ENCODE data around the gene RNLS. TPM values are rescaled to one million over a fixed set of nuclear protein-coding genes. Genes with fewer than 3 reads are reported as not detected.

The RNLS gene
- total and polyA plus RNA-seq, 2 of the 4 experiments (the other 2 are of a cell fraction) = 4.5 to 7.0 TPM

DNA sequence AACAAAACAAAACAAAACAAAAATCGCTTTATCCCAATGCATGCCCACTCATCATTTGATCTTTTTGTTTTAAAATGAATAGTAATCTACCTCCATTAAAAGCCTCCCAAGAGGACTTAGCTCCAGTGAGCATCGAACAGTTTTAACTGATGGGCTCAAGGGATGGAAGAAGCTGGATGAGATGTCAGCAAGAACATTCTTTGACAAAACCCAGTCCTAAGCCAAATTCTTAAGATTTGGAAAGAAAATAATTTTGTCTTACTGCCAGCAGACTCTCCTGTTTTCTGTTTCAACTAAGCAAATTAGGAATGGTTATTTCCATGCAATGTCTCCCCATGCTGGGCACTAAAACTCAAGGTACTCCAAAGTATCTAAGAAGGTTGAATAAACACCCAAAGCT lies 127.3 kb downstream of the RNLS start:
- intact Hi-C loops (cut with micrococcal nuclease) (no loop called here), dilution Hi-C loops (cut with HindIII; ENCODE audit: low sequenced_read_pairs, unreplicated experiment) (no loop called here), in situ Hi-C loops (cut with MboI; ENCODE audit: low sequenced_read_pairs) (no loop called here)
- CTCF ChIA-PET = no interaction called here
- no peak overlapping the region for H2BK5ac ChIP-seq (ENCODE audit: low read depth, low read length, poor library complexity, severe bottlenecking)
- H2BK20ac ChIP-seq (ENCODE audit: low read depth, low read length) = no peak overlapping the region
- no peak overlapping the region for H2AK5ac ChIP-seq (ENCODE audit: low read depth, low read length)
- no peak overlapping the region for H3K56ac ChIP-seq (ENCODE audit: extremely low read depth, insufficient read depth, low read length)
- H4K20me1 ChIP-seq (ENCODE audit: insufficient read depth, low read length) = no peaks in the 10 kb centered on the region
- H3K4ac ChIP-seq (ENCODE audit: low read depth, low read length) = no peak overlapping the region
- no peak overlapping the region for H2AK9ac ChIP-seq (replicated peaks; ENCODE audit: low read depth, low read length, poor library complexity)
- no peak overlapping the region for H3K4me3 ChIP-seq (ENCODE audit: insufficient read depth, low read depth, low read length)
- BruUV-seq (replicated peaks) = no TSS peak
- no peak overlapping the region for H4K5ac ChIP-seq (ENCODE audit: low read depth, low read length)
- H3K18ac ChIP-seq (ENCODE audit: low read depth, low read length) = no peak overlapping the region
- peaks cover 3% of the 10 kb centered on the region; the same call in 1 of the 2 replicates for H3K4me1 ChIP-seq (ENCODE audit: control insufficient read depth, insufficient read depth, low read length)
- no peak overlapping the region for H3K9ac ChIP-seq (ENCODE audit: low read depth, low read length)
- H3K9me1 ChIP-seq (ENCODE audit: insufficient read depth, low read length) = no peaks in the 10 kb centered on the region
- 100% methylated on average over 1 of the region's 2 CpGs; no CpG with 5 or more reads in 1 of the 2 experiments for WGBS, 2 experiments (ENCODE audit: extremely low coverage in 2 of 2, insufficient read length in 1 of 2)
- no peak overlapping the region for H2AFZ ChIP-seq (replicated peaks; ENCODE audit: low read length, poor library complexity)
- TF ChIP-seq FOS (IDR thresholded peaks at IDR 0.05; ENCODE audit: low read depth, low read length) (no peak), MAFK (IDR thresholded peaks at IDR 0.05; ENCODE audit: low read depth, low read length) (no peak), NFE2L2 (IDR thresholded peaks at IDR 0.05; ENCODE audit: low read depth, low read length) (no peak), RFX5 (IDR thresholded peaks at IDR 0.05; ENCODE audit: low read depth, low read length) (no peak), CHD1 (IDR thresholded peaks at IDR 0.05; ENCODE audit: low read depth, low read length) (no peak), BHLHE40 (IDR thresholded peaks at IDR 0.05; ENCODE audit: low read depth, low read length) (no peak), RAD21 (IDR thresholded peaks at IDR 0.05; ENCODE audit: low read length) (no peak), POLR2A (IDR thresholded peaks at IDR 0.05; ENCODE audit: low read depth, low read length) (no peak), RCOR1 (IDR thresholded peaks at IDR 0.05; ENCODE audit: insufficient replicate concordance, low read length) (no peak), MAZ (IDR thresholded peaks at IDR 0.05; ENCODE audit: borderline replicate concordance, low read depth, low read length) (no peak), CEBPB (IDR thresholded peaks at IDR 0.05; ENCODE audit: low read depth, low read length) (no peak), SMC3 (IDR thresholded peaks at IDR 0.05; ENCODE audit: low read depth, low read length) (no peak), MXI1 (IDR thresholded peaks at IDR 0.05; ENCODE audit: borderline replicate concordance, low read depth, low read length) (no peak)
- TF ChIP-seq, protein P1, sequence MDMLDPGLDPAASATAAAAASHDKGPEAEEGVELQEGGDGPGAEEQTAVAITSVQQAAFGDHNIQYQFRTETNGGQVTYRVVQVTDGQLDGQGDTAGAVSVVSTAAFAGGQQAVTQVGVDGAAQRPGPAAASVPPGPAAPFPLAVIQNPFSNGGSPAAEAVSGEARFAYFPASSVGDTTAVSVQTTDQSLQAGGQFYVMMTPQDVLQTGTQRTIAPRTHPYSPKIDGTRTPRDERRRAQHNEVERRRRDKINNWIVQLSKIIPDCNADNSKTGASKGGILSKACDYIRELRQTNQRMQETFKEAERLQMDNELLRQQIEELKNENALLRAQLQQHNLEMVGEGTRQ (IDR thresholded peaks at IDR 0.05; ENCODE audit: low read depth, low read length) = no peak
- TF ChIP-seq, protein P2, sequence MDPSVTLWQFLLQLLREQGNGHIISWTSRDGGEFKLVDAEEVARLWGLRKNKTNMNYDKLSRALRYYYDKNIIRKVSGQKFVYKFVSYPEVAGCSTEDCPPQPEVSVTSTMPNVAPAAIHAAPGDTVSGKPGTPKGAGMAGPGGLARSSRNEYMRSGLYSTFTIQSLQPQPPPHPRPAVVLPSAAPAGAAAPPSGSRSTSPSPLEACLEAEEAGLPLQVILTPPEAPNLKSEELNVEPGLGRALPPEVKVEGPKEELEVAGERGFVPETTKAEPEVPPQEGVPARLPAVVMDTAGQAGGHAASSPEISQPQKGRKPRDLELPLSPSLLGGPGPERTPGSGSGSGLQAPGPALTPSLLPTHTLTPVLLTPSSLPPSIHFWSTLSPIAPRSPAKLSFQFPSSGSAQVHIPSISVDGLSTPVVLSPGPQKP (IDR thresholded peaks at IDR 0.05; ENCODE audit: borderline replicate concordance, low read depth, low read length) = no peak
- TF ChIP-seq, protein P3, sequence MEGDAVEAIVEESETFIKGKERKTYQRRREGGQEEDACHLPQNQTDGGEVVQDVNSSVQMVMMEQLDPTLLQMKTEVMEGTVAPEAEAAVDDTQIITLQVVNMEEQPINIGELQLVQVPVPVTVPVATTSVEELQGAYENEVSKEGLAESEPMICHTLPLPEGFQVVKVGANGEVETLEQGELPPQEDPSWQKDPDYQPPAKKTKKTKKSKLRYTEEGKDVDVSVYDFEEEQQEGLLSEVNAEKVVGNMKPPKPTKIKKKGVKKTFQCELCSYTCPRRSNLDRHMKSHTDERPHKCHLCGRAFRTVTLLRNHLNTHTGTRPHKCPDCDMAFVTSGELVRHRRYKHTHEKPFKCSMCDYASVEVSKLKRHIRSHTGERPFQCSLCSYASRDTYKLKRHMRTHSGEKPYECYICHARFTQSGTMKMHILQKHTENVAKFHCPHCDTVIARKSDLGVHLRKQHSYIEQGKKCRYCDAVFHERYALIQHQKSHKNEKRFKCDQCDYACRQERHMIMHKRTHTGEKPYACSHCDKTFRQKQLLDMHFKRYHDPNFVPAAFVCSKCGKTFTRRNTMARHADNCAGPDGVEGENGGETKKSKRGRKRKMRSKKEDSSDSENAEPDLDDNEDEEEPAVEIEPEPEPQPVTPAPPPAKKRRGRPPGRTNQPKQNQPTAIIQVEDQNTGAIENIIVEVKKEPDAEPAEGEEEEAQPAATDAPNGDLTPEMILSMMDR (conservative IDR thresholded peaks at IDR 0.05; ENCODE audit: low read depth, low read length) = no peak
- H3K36me3 ChIP-seq (ENCODE audit: control insufficient read depth, insufficient read depth, low read length) = no peaks in the 10 kb centered on the region
- ATAC-seq (ENCODE audit: low read depth) (no peak), DNase-seq (no peak)
- H3K27me3 ChIP-seq (ENCODE audit: control insufficient read depth, insufficient read depth, low read length) = peaks cover 14% of the 10 kb centered on the region
- no peaks in the 10 kb centered on the region for H3K9me3 ChIP-seq (ENCODE audit: control insufficient read depth, insufficient read depth, low read length)
- H3K27ac ChIP-seq (ENCODE audit: insufficient read depth, low read length) = no peak overlapping the region
- no peak overlapping the region for H2BK120ac ChIP-seq (ENCODE audit: low read depth, low read length)
- no peak overlapping the region for H3K23ac ChIP-seq (ENCODE audit: low read depth, low read length)
- no peak overlapping the region for H4K8ac ChIP-seq (ENCODE audit: low read depth in 2 of 2, low read length in 2 of 2)
- H3K79me1 ChIP-seq (ENCODE audit: low read depth in 1 of 2, low read length in 2 of 2) = no peaks in the 10 kb centered on the region
- no peak overlapping the region for H3K4me2 ChIP-seq (ENCODE audit: low read depth, low read length)
- POLR2A ChIA-PET (ENCODE audit: unreplicated experiment) = no interaction called here
- H4K91ac ChIP-seq (ENCODE audit: insufficient read depth, low read depth, low read length) = no peak overlapping the region
- no peak overlapping the region for H2BK15ac ChIP-seq (ENCODE audit: low read depth, low read length)
- no peak overlapping the region for H3K14ac ChIP-seq (replicated peaks; ENCODE audit: low read depth, low read length)

Measured in IMR-90 (cell line).